ENCODE data around the gene TRIM45.
A peak's percentile ranks its signal among the peaks of the same experiment; 100 is the strongest.

GRCh38 chr1:117067533-117068370 is 53.8 kb downstream of the TRIM45 start:
- peak; percentile 52 to 71 (median 71) for TF ChIP-seq CTCF (IDR thresholded peaks at IDR 0.05)
- no peak for TF ChIP-seq POLR2A (IDR thresholded peaks at IDR 0.05)
